Astrocyte (in vitro differentiated cells and primary cell): ENCODE measurements around the gene LRCH1.

Source experiments
- EZH2 ChIP-seq: IDR thresholded peaks from 2 replicates; pipeline ENCODE4 v1.6.1; 2012; ENCODE audit warnings: mild to moderate bottlenecking, low read length, inconsistent platforms; ENCODE audit not compliant: insufficient read depth
- TF ChIP-seq, protein P1 (sequence below): IDR thresholded peaks from 2 replicates; pipeline ENCODE4 v1.5.1; 2011; ENCODE audit warnings: low read depth, mild to moderate bottlenecking, inconsistent platforms, low read length, moderate library complexity; ENCODE audit not compliant: insufficient read depth

DNA sequence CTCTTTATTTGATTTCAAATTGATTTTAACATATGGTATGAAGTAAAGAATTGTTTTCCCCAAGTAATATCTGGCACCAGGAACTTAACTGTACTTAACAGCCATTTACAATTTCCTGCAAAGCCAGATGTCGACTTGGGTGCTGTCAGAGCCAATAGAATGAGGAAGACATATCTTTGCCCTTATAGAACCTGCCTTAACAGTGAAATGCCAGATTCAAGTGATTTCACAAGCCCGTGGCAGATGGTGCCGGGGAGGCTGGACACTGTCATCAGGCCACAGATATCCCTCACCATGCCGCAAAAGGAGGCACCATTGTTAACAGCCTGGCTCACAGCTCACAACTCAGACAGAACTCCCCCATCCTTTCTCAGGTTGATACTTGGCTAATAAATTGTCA is 195.3 kb downstream of the LRCH1 start:
- TF ChIP-seq, protein P1, sequence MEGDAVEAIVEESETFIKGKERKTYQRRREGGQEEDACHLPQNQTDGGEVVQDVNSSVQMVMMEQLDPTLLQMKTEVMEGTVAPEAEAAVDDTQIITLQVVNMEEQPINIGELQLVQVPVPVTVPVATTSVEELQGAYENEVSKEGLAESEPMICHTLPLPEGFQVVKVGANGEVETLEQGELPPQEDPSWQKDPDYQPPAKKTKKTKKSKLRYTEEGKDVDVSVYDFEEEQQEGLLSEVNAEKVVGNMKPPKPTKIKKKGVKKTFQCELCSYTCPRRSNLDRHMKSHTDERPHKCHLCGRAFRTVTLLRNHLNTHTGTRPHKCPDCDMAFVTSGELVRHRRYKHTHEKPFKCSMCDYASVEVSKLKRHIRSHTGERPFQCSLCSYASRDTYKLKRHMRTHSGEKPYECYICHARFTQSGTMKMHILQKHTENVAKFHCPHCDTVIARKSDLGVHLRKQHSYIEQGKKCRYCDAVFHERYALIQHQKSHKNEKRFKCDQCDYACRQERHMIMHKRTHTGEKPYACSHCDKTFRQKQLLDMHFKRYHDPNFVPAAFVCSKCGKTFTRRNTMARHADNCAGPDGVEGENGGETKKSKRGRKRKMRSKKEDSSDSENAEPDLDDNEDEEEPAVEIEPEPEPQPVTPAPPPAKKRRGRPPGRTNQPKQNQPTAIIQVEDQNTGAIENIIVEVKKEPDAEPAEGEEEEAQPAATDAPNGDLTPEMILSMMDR: no peak
- TF ChIP-seq EZH2: no peak
